Measurements from ENCODE around the gene TNFRSF12A. TPM values are rescaled to one million over a fixed set of nuclear protein-coding genes. Genes with fewer than 3 reads are reported as not detected.

Gene TNFRSF12A
- polyA plus RNA-seq (ENCODE audit: low read depth in 6 of 6), result not detected

GRCh38 chr16:3020247-3020603, at the start of gene TNFRSF12A:
TNFRSF12A (plus strand) TSS chr16:3020368; CDS start chr16:3020398, 30 bp downstream.
- no peaks in the 10 kb centered on the region for H3K36me3 Mint-ChIP-seq
- H3K27ac Mint-ChIP-seq, result peak within 1 kb of the TSS; percentile 59 to 87 (median 84)
- H3K9me3 Mint-ChIP-seq, result peaks cover 0 to 4% (median 0%) of the 10 kb centered on the region in 7 donors
- peaks cover 0 to 18% (median 4%) of the 10 kb centered on the region in 3 donors for H3K27me3 Mint-ChIP-seq
- peak; percentile 67 for DNase-seq
- H3K4me1 Mint-ChIP-seq, result peaks cover 36 to 54% (median 54%) of the 10 kb centered on the region in 3 donors
- peak within 1 kb of the TSS; percentile 82 to 95 (median 88) for H3K4me3 Mint-ChIP-seq
- ATAC-seq (ENCODE audit: low read depth in 2 of 2), result peak; percentile 17 to 23

DNA sequence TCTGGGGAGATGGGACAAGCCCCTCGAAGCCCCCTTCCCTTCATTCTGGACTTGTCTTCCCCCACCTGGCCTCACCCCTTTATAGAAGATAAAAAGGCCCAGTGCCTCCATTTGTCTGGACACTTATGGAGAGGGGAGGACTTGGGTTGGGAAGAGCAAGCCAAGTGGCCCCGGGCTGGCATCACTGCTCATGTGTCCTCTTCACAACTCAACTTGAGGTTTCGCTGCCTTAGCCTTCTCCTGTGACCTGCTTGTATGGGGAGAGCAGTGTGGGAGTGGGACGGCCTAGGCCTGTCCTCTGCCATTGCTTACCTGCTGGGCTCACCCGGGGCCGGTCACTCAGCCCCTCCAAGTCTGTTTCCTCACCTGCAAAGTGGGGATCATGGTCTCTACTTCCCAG, 49.6 kb upstream of the TNFRSF12A start:
- H3K4me3 Mint-ChIP-seq, result peak overlapping the region in 6 of 8 donors; percentile 64 to 82 (median 78)
- no peaks in the 10 kb centered on the region for H3K9me3 Mint-ChIP-seq
- ATAC-seq (ENCODE audit: low read depth in 2 of 2), result no peak
- peaks cover 7 to 31% (median 20%) of the 10 kb centered on the region in 3 donors for H3K27me3 Mint-ChIP-seq
- no peak overlapping the region for H3K27ac Mint-ChIP-seq
- DNase-seq, result no peak
- peaks cover 15 to 34% (median 22%) of the 10 kb centered on the region in 3 donors for H3K4me1 Mint-ChIP-seq
- H3K36me3 Mint-ChIP-seq, result no peaks in the 10 kb centered on the region

GRCh38 chr16:2971134-2971984, 48.8 kb upstream of the TNFRSF12A start:
- peaks cover 15 to 33% (median 20%) of the 10 kb centered on the region in 3 donors for H3K4me1 Mint-ChIP-seq
- DNase-seq (no peak), ATAC-seq (ENCODE audit: low read depth in 2 of 2) (no peak)
- no peak overlapping the region for H3K27ac Mint-ChIP-seq
- H3K4me3 Mint-ChIP-seq, result peak overlapping the region in 6 of 8 donors; percentile 64 to 82 (median 78)
- peaks cover 7 to 31% (median 20%) of the 10 kb centered on the region in 3 donors for H3K27me3 Mint-ChIP-seq
- H3K36me3 Mint-ChIP-seq, result no peaks in the 10 kb centered on the region
- H3K9me3 Mint-ChIP-seq, result no peaks in the 10 kb centered on the region

DNA sequence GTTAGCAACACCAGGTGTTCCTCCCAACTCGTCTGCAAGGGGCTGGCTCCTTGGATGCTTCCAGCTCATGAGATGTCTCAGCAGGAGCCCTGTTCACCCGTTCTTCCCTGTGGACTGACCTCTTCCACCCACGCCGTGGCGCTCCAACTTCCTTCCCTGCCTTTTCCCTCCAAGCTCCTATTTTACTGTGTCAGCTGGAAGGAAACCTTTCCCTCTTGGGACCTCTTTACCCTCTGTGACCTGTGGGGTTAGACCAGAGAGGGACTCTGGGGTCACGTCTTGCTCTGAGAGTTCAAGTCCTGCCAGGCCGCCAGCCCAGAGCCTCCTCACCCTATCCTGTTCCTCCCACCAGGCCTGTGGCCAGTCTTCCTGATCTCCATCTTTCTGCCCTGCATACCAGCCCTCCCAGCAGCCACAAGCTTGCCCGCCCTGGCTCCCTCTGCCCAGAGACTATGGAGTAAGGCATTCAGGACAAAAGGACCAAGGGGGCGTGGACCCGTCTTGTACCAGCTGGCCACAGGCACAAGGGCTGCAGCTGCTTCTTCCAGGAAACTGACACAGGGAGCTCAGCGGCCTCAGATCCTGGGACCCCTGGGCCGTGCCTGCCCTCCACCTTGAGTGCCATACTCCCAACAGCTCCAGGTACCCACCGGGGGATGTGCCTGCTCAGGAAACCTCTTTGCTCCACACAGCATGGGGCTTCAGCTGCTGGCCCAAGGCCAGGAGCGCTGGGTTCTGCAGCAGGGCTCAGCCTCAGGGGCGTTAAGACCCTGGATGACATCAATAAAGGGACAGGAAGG, 48.0 kb upstream of the TNFRSF12A start:
- peaks cover 15 to 33% (median 20%) of the 10 kb centered on the region in 3 donors for H3K4me1 Mint-ChIP-seq
- H3K27ac Mint-ChIP-seq, result peak overlapping the region in 1 of 6 donors; percentile 57
- H3K36me3 Mint-ChIP-seq, result no peaks in the 10 kb centered on the region
- H3K27me3 Mint-ChIP-seq, result peaks cover 11 to 31% (median 20%) of the 10 kb centered on the region in 3 donors
- ATAC-seq (ENCODE audit: low read depth in 2 of 2) (no peak), DNase-seq (no peak)
- H3K9me3 Mint-ChIP-seq, result no peaks in the 10 kb centered on the region
- peak overlapping the region in 2 of 8 donors; percentile 24 to 46 for H3K4me3 Mint-ChIP-seq

DNA sequence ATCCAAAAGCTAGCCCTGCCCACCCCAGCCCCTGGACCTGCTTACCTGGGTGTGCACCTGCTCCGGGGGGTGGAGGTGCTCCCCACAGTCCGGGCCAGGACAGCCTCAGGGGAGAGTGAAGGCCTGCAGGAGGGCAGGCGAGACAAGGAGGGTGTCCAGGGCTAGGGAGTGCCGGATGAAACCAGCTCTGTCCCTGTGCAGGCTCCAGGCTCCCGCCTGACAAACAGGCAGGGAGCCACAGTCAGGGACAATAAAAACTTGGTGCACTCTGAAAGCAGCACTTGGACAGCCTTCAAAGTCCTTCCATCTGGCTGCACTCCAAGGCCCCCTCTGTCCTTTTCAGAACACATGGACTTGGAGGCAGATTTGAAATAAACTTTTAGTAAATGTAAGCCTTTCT, 47.1 kb upstream of the TNFRSF12A start:
- H3K4me3 Mint-ChIP-seq, result no peak overlapping the region
- DNase-seq (no peak), ATAC-seq (ENCODE audit: low read depth in 2 of 2) (no peak)
- no peaks in the 10 kb centered on the region for H3K36me3 Mint-ChIP-seq
- H3K9me3 Mint-ChIP-seq, result no peaks in the 10 kb centered on the region
- H3K4me1 Mint-ChIP-seq, result peaks cover 12 to 29% (median 17%) of the 10 kb centered on the region in 3 donors
- no peak overlapping the region for H3K27ac Mint-ChIP-seq
- peaks cover 11 to 26% (median 20%) of the 10 kb centered on the region in 3 donors for H3K27me3 Mint-ChIP-seq

DNA sequence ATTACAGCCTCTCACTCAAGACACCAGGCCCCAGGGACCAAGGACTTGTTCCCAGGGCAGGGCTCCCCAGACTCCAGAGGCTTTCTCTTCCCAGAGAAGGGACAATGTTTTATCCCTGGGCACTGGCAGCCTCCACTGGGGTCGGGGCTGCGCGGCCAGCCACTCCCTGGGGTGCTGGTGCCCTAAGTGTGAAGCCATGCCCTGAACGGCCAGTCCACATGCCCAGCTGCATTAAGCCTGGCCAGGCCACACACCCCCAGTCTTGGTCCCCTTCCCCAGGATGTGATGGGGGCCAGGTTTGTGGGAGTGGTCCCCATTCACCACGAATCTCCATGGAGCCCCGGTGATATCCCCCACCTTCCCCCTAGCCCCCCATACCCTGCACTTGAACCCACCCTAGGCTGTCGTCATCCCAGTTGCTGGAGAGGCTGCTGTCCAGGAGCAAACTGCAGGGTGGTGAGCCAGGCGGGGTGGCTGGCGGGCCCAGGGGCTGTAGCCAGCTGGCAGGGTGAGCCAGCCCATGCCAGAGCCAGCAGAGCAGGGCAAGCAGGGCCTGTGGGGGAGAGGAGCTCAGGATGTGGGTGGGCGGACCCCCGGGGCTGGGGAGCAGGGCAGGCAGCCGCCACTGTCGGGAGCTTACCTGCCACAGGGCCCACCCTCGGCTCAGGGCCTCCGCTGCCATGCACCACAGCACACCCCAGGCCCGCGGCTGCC, 46.4 kb upstream of the TNFRSF12A start:
- Mint-ChIP-seq H3K4me3 (no peak overlapping the region), H3K9me3 (no peaks in the 10 kb centered on the region), H3K27ac (no peak overlapping the region), H3K36me3 (no peaks in the 10 kb centered on the region), H3K4me1 (peaks cover 5 to 22% (median 10%) of the 10 kb centered on the region in 3 donors), H3K27me3 (peaks cover 4 to 20% (median 19%) of the 10 kb centered on the region in 3 donors)
- DNase-seq (no peak), ATAC-seq (ENCODE audit: low read depth in 2 of 2) (no peak)

DNA sequence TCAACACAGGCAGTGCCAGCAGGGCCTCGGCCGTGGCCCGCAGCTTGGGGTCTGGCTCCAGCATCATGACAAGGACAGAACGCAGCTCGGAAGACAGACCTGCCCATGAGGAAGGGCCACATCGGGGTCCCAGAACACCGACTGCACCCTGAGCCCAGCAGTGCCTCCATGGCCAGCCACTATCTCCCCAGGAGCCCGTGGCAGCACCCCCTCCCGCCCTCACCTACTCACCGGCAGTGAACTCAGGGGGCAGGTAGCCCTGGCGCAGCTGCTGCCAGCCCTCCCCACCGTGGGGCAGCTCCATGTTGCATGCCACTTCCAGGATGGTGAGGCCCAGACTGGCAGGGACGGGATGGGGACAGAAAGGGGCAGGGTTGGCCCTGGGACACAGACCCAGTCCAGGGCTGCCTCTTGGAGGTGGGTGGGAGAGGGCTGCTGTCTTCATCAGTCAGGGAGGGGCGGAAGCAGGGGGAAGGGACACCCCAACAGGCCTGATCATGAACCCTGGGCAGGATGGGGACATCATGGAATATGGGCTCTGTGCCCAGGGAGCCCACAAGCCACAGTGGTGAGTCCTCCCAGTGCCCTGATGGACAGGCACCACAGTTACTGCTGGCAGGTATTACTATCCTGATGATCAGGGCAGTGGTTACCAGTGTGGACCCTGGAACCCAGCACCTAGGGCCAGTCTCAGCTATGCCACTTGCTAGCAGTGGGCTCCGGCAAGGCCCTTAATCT, 45.7 kb upstream of the TNFRSF12A start:
- Mint-ChIP-seq H3K4me1 (peaks cover 4 to 21% (median 8%) of the 10 kb centered on the region in 3 donors), H3K27ac (no peak overlapping the region), H3K9me3 (no peaks in the 10 kb centered on the region), H3K4me3 (peak overlapping the region in 1 of 8 donors; percentile 33), H3K36me3 (no peaks in the 10 kb centered on the region), H3K27me3 (peaks cover 4 to 20% (median 18%) of the 10 kb centered on the region in 3 donors)
- ATAC-seq (ENCODE audit: low read depth in 2 of 2) (no peak), DNase-seq (no peak)

- DNase-seq, result no peak
- H3K36me3 Mint-ChIP-seq, result no peaks in the 10 kb centered on the region
- no peak overlapping the region for H3K27ac Mint-ChIP-seq
- no peak for ATAC-seq (ENCODE audit: low read depth in 2 of 2)
- no peaks in the 10 kb centered on the region for H3K9me3 Mint-ChIP-seq
- peaks cover 7 to 20% (median 11%) of the 10 kb centered on the region in 3 donors for H3K4me1 Mint-ChIP-seq
- peaks cover 4 to 20% (median 18%) of the 10 kb centered on the region in 3 donors for H3K27me3 Mint-ChIP-seq
- no peak overlapping the region for H3K4me3 Mint-ChIP-seq
Observed at GRCh38 chr16:2975161-2975795, 44.9 kb upstream of the TNFRSF12A start.

GRCh38 chr16:2976201-2976600, 44.0 kb upstream of the TNFRSF12A start:
- Mint-ChIP-seq H3K27me3 (peaks cover 4 to 15% (median 12%) of the 10 kb centered on the region in 3 donors), H3K9me3 (no peaks in the 10 kb centered on the region), H3K36me3 (no peaks in the 10 kb centered on the region), H3K27ac (peak overlapping the region in 1 of 6 donors; percentile 9), H3K4me1 (peaks cover 7 to 11% (median 11%) of the 10 kb centered on the region in 3 donors), H3K4me3 (no peak overlapping the region)
- ATAC-seq (ENCODE audit: low read depth in 2 of 2) (no peak), DNase-seq (no peak)

DNA sequence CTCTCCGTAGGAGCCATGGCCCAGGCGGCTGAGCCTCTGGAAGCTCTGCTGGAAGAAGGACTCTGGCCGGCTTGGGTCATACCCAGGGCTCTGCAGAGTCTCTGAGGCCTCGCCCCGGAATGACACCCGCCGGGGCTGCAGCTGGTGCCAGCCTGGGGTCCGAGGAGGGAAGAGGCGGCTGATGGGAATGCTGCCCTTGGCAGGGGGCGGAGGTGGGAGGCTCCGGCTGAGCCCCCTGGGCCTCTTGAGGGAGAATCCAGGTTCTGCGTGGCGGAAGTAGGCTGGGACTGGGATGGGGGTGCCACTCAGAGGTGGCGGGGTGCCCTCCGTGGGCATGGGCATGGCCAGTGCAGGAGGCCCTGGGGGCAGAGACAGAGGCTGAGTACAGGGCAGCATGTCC, 43.5 kb upstream of the TNFRSF12A start:
- H3K36me3 Mint-ChIP-seq, result no peaks in the 10 kb centered on the region
- peak overlapping the region in 1 of 8 donors; percentile 46 for H3K4me3 Mint-ChIP-seq
- peaks cover 10 to 16% (median 13%) of the 10 kb centered on the region in 3 donors for H3K4me1 Mint-ChIP-seq
- DNase-seq (no peak), ATAC-seq (ENCODE audit: low read depth in 2 of 2) (no peak)
- H3K27ac Mint-ChIP-seq, result no peak overlapping the region
- no peaks in the 10 kb centered on the region for H3K9me3 Mint-ChIP-seq
- H3K27me3 Mint-ChIP-seq, result peaks cover 4 to 11% (median 11%) of the 10 kb centered on the region in 3 donors

GRCh38 chr16:2977440-2977839, 42.7 kb upstream of the TNFRSF12A start:
- Mint-ChIP-seq H3K36me3 (no peaks in the 10 kb centered on the region), H3K9me3 (no peaks in the 10 kb centered on the region), H3K4me1 (peaks cover 11 to 21% (median 13%) of the 10 kb centered on the region in 3 donors), H3K27me3 (peaks cover 4% of the 10 kb centered on the region in 3 donors), H3K27ac (no peak overlapping the region), H3K4me3 (peak overlapping the region in 2 of 8 donors; percentile 36 to 46)
- ATAC-seq (ENCODE audit: low read depth in 2 of 2) (no peak), DNase-seq (no peak)

GRCh38 chr16:2979669-2980226, 40.4 kb upstream of the TNFRSF12A start:
- H3K27ac Mint-ChIP-seq, result no peak overlapping the region
- DNase-seq (no peak), ATAC-seq (ENCODE audit: low read depth in 2 of 2) (no peak)
- H3K36me3 Mint-ChIP-seq, result no peaks in the 10 kb centered on the region
- no peaks in the 10 kb centered on the region for H3K9me3 Mint-ChIP-seq
- H3K27me3 Mint-ChIP-seq, result peaks cover 0 to 4% (median 0%) of the 10 kb centered on the region in 3 donors
- H3K4me3 Mint-ChIP-seq, result peak overlapping the region in 7 of 8 donors; percentile 21 to 79 (median 53)
- H3K4me1 Mint-ChIP-seq, result peaks cover 13 to 29% (median 23%) of the 10 kb centered on the region in 3 donors

All from naive B cell (primary cell).